GM12878 (cell line): Measurements from ENCODE around the gene KISS1. TPM values are rescaled to one million over a fixed set of nuclear protein-coding genes. Genes with fewer than 3 reads are reported as not detected.

Experiments used
- ATAC-seq: fragments of 200-7000 bp; cut with Tn5 transposase; 3 replicates; pipeline ENCODE4 v1.9.1; 2020; ENCODE audit warnings: mild to moderate bottlenecking, moderate library complexity
- BruUV-seq: library from RNA; stranded (reverse); fragments of 400-500 nt; replicated peaks from 2 replicates; lab custom pipeline; 2021; lab: Mats Ljungman, UMichigan
- CTCF ChIA-PET: fragments of 300-600 bp; sonication (Branson Sonifier 250); formaldehyde crosslinking; extraction: SDS; loops from one replicate; lab custom pipeline; 2021; ENCODE audit warnings: inconsistent platforms; lab: Yijun Ruan, JAX
- POLR2A ChIA-PET: fragments of 350-600 bp; formaldehyde crosslinking; extraction: SDS; loops from one replicate; lab custom pipeline; 2021; ENCODE audit warnings: inconsistent platforms; lab: Charles Lee
- RAD21 ChIA-PET: fragments of 300-600 bp; sonication (Branson Sonifier 250); formaldehyde crosslinking; loops from one replicate; lab custom pipeline; 2023; ENCODE audit warnings: antibody characterized with exemption; ENCODE audit not compliant: unreplicated experiment; lab: Charles Lee
- SMC1A ChIA-PET: fragments of 300-600 bp; sonication (Branson Sonifier 250); formaldehyde crosslinking; loops from one replicate; lab custom pipeline; 2023; ENCODE audit not compliant: unreplicated experiment, uncharacterized antibody; lab: Charles Lee
- DNase-seq: peaks from one replicate; pipeline ENCODE4 v3.0.0-alpha.2; 2011; ENCODE audit warnings: low read depth, low spot score
- FAIRE-seq: peaks from 3 replicates; lab custom pipeline; 2011; peaks lifted over from hg19 to GRCh38; lab: Jason Lieb, UNC
- H2AFZ ChIP-seq: 2 replicates; pipeline ENCODE4 v1.6.0; 2011; ENCODE audit warnings: low read depth, low read length, control low read depth; ENCODE audit not compliant: control insufficient read depth
- H3K27ac ChIP-seq: 2 replicates; pipeline ENCODE4 v1.5.1; 2011; ENCODE audit warnings: control low read depth; ENCODE audit not compliant: control insufficient read depth, insufficient read depth
- H3K27me3 ChIP-seq, 2 experiments: replicated peaks in 1 of 2; 2 replicates each; pipeline versions ENCODE4 v1.6.0 to v1.6.1; 2011; ENCODE audit warnings: low read length in 1 of 2; ENCODE audit not compliant: control insufficient read depth in 2 of 2, insufficient read depth in 2 of 2
- H3K36me3 ChIP-seq, 2 experiments: 2 replicates each; pipeline ENCODE4 v1.5.1; 2011; ENCODE audit warnings: low read length in 1 of 2; ENCODE audit not compliant: control insufficient read depth in 2 of 2, insufficient read depth in 2 of 2
- H3K4me1 ChIP-seq: 2 replicates; pipeline ENCODE4 v1.6.1; 2011; ENCODE audit warnings: mild to moderate bottlenecking, low read length, moderate library complexity, mixed read lengths; ENCODE audit not compliant: control insufficient read depth, insufficient read depth
- H3K4me2 ChIP-seq: 2 replicates; pipeline ENCODE4 v1.6.0; 2011; ENCODE audit warnings: control low read depth; ENCODE audit not compliant: control insufficient read depth, insufficient read depth
- H3K4me3 ChIP-seq: fragments of 200-600 bp; sonication (generic); 2 replicates; pipeline ENCODE4 v1.5.1; 2016
- H3K79me2 ChIP-seq: 2 replicates; pipeline ENCODE4 v1.6.0; 2011; ENCODE audit warnings: low read length; ENCODE audit not compliant: control insufficient read depth, insufficient read depth
- H3K9ac ChIP-seq: 2 replicates; pipeline ENCODE4 v1.8.0; 2011; ENCODE audit warnings: low read length, control low read depth, mixed read lengths; ENCODE audit not compliant: control insufficient read depth, insufficient read depth
- H3K9me3 ChIP-seq: replicated peaks from 3 replicates; pipeline ENCODE4 v1.5.1; 2011; ENCODE audit warnings: mild to moderate bottlenecking, low read length; ENCODE audit not compliant: control insufficient read depth, insufficient read depth
- H4K20me1 ChIP-seq: 2 replicates; pipeline ENCODE4 v1.6.0; 2011; ENCODE audit not compliant: control insufficient read depth, insufficient read depth
- CBX5 ChIP-seq: sonication (generic); IDR thresholded peaks from 2 replicates; pipeline ENCODE4 v1.6.1; 2016; ENCODE audit warnings: low read depth, moderate library complexity, mild to moderate bottlenecking, inconsistent platforms
- CREB1 ChIP-seq: IDR thresholded peaks from 2 replicates; pipeline ENCODE4 v1.6.1; 2012; ENCODE audit warnings: low read depth, mild to moderate bottlenecking, inconsistent platforms
- ETV6 ChIP-seq, 2 experiments: fragments of 450-650 bp in 1 of 2; IDR thresholded peaks in 1 of 2; conservative IDR thresholded peaks in 1 of 2; 2 replicates each; pipeline ENCODE4 v1.6.1; 2014; ENCODE audit warnings: antibody characterized with exemption in 1 of 2, borderline replicate concordance in 1 of 2, low read depth in 1 of 2, mild to moderate bottlenecking in 1 of 2, moderate library complexity in 1 of 2
- GABPA ChIP-seq: IDR thresholded peaks from 2 replicates; pipeline ENCODE4 v1.6.1; 2014; ENCODE audit warnings: antibody characterized with exemption, low read depth, mild to moderate bottlenecking, inconsistent platforms
- GATAD2B ChIP-seq: fragments of 450-650 bp; conservative IDR thresholded peaks from 2 replicates; pipeline ENCODE4 v1.6.1; 2017; ENCODE audit warnings: low read depth, mild to moderate bottlenecking, moderate library complexity
- IKZF2 ChIP-seq, 2 experiments: fragments of 450-650 bp; IDR thresholded peaks; 2 replicates each; pipeline ENCODE4 v1.6.1; 2017; ENCODE audit warnings: mild to moderate bottlenecking in 2 of 2, moderate library complexity in 2 of 2
- IRF4 ChIP-seq: IDR thresholded peaks from 2 replicates; pipeline ENCODE4 v1.6.1; 2011; ENCODE audit warnings: low read depth, low read length
- MTA2 ChIP-seq: fragments of 450-650 bp; IDR thresholded peaks from 2 replicates; pipeline ENCODE4 v1.6.1; 2016; ENCODE audit warnings: low read depth, mild to moderate bottlenecking, moderate library complexity
- NFYA ChIP-seq: IDR thresholded peaks from 2 replicates; pipeline ENCODE4 v1.6.1; 2011; ENCODE audit warnings: low read depth, mild to moderate bottlenecking, low read length, improper control_type of control experiment, borderline replicate concordance
- PAX8 ChIP-seq: fragments of 450-650 bp; IDR thresholded peaks from 2 replicates; pipeline ENCODE4 v1.6.1; 2017; ENCODE audit warnings: mild to moderate bottlenecking, moderate library complexity
- POLR2AphosphoS5 ChIP-seq: IDR thresholded peaks from 2 replicates; pipeline ENCODE4 v1.6.1; 2011; ENCODE audit warnings: mild to moderate bottlenecking, low read length, inconsistent platforms
- POU2F2 ChIP-seq: IDR thresholded peaks from 3 replicates; pipeline ENCODE4 v1.6.1; 2011; ENCODE audit warnings: low read depth, mild to moderate bottlenecking, low read length, borderline replicate concordance
- RAD21 ChIP-seq: IDR thresholded peaks from 2 replicates; pipeline ENCODE4 v1.6.1; 2011; ENCODE audit warnings: mild to moderate bottlenecking, low read depth, low read length, moderate library complexity; ENCODE audit not compliant: insufficient read depth
- RAD51 ChIP-seq: fragments of 450-650 bp; IDR thresholded peaks from 2 replicates; pipeline ENCODE4 v1.6.1; 2016; ENCODE audit warnings: moderate library complexity, mild to moderate bottlenecking, inconsistent platforms
- RUNX3 ChIP-seq: IDR thresholded peaks from 2 replicates; pipeline ENCODE4 v1.6.1; 2012; ENCODE audit warnings: low read length, inconsistent platforms
- SMARCA5 ChIP-seq: fragments of 450-650 bp; IDR thresholded peaks from 2 replicates; pipeline ENCODE4 v1.6.1; 2017; ENCODE audit warnings: mild to moderate bottlenecking
- SREBF2 ChIP-seq: IDR thresholded peaks from 2 replicates; pipeline ENCODE4 v1.6.1; 2012; ENCODE audit warnings: mild to moderate bottlenecking, low read length
- ZNF217 ChIP-seq: fragments of 450-650 bp; IDR thresholded peaks from 2 replicates; pipeline ENCODE4 v1.6.1; 2017; ENCODE audit warnings: antibody characterized with exemption, mild to moderate bottlenecking
- WGBS: methylation state at CpG from one replicate; pipeline ENCODE4 v1.1.6; 2016; ENCODE audit warnings: low lambda C conversion rate; ENCODE audit not compliant: insufficient replicate concordance, insufficient coverage; ENCODE audit errors: missing lambda C conversion rate; 5-methylcytosine and 5-hydroxymethylcytosine counted together
- in situ Hi-C: fragments of 300-500 bp; cut with MboI; formaldehyde crosslinking; loops from 9 replicates; pipeline ENCODE4 v1.14.3; 2018; ENCODE audit warnings: mixed read lengths
- intact Hi-C: fragments of 100-400 bp; cut with micrococcal nuclease; formaldehyde crosslinking; loops from one replicate; pipeline ENCODE4 v1.14.2; 2022; ENCODE audit not compliant: unreplicated experiment
- polyA plus RNA-seq, 11 experiments: library from polyadenylated mRNA; depleted of rRNA in 4 of 11; unstranded in 6 of 11; stranded (reverse) in 5 of 11; fragments of >200 nt; fragmentation: Nextera tagmentation in 4 of 11; fragmentation: Illumina TruSeq in 1 of 11; extraction: Ambion mirVana in 4 of 11; extraction: Trizol in 1 of 11; gene quantifications; 1 replicate in 1 of 11; 2 replicates in 10 of 11; pipeline versions ENCODE4 v1.2.1 to v1.2.3, GENCODE V29; 2011 to 2016; ENCODE audit warnings: inconsistent platforms in 2 of 11, missing spikeins in 2 of 11, low read depth in 1 of 11
- total RNA-seq, 4 experiments: library from RNA; depleted of rRNA in 3 of 4; stranded (reverse); fragments of >200 nt in 3 of 4; fragmentation: Illumina TruSeq in 1 of 4; extraction: Trizol in 1 of 4; gene quantifications; 2 replicates each; pipeline versions ENCODE4 v1.2.1 to v1.2.3, GENCODE V29; 2013 to 2021
- TF ChIP-seq, protein P1 (sequence below), 3 experiments: IDR thresholded peaks in 2 of 3; conservative IDR thresholded peaks in 1 of 3; 2 replicates each; pipeline ENCODE4 v1.5.1; 2011; ENCODE audit warnings: low read depth in 3 of 3, low read length in 3 of 3, mild to moderate bottlenecking in 3 of 3, control low read depth in 2 of 3, moderate library complexity in 2 of 3, inconsistent platforms in 1 of 3, mixed read lengths in 1 of 3; ENCODE audit not compliant: control insufficient read depth in 2 of 3, insufficient read depth in 1 of 3; ENCODE audit errors: extremely low read depth in 1 of 3
- TF ChIP-seq, protein P2 (sequence below): fragments of 450-650 bp; IDR thresholded peaks from 2 replicates; pipeline ENCODE4 v1.6.1; 2017; ENCODE audit warnings: mild to moderate bottlenecking, moderate library complexity

KISS1 gene
- total and polyA plus RNA-seq, 10 of the 15 experiments (the other 5 are each of a cell fraction or from before 2014, with no cell fraction given), result not detected

DNA sequence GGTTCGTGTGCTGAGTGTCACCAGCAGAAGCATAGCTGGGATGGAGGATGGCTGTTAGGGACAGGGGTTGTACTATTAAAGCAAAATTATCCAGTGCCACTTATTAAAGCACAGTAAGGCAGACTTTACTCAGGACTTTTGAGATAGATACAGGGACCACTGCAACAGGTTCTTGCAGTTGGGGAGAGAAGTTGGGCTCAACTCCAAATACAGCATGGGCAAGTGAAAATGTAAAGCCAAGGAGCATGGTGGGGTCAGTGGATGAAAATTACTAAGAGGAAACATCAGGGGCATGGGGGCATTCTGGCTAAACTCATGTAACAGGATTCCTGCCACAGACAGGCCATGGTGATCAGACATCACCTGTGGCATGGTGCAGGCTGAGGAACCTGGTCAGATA is 15.2 kb downstream of the KISS1 start (continued):
- TF ChIP-seq, protein P1, sequence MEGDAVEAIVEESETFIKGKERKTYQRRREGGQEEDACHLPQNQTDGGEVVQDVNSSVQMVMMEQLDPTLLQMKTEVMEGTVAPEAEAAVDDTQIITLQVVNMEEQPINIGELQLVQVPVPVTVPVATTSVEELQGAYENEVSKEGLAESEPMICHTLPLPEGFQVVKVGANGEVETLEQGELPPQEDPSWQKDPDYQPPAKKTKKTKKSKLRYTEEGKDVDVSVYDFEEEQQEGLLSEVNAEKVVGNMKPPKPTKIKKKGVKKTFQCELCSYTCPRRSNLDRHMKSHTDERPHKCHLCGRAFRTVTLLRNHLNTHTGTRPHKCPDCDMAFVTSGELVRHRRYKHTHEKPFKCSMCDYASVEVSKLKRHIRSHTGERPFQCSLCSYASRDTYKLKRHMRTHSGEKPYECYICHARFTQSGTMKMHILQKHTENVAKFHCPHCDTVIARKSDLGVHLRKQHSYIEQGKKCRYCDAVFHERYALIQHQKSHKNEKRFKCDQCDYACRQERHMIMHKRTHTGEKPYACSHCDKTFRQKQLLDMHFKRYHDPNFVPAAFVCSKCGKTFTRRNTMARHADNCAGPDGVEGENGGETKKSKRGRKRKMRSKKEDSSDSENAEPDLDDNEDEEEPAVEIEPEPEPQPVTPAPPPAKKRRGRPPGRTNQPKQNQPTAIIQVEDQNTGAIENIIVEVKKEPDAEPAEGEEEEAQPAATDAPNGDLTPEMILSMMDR (IDR thresholded peaks at IDR 0.05 in 2 of 3, conservative IDR thresholded peaks at IDR 0.05 in 1 of 3; ENCODE audit: control insufficient read depth in 2 of 3, extremely low read depth in 1 of 3, insufficient read depth in 1 of 3, low read depth in 3 of 3, low read length in 3 of 3), result no peak
- TF ChIP-seq CREB1 (no peak), SMARCA5 (no peak), IRF4 (no peak)

DNA sequence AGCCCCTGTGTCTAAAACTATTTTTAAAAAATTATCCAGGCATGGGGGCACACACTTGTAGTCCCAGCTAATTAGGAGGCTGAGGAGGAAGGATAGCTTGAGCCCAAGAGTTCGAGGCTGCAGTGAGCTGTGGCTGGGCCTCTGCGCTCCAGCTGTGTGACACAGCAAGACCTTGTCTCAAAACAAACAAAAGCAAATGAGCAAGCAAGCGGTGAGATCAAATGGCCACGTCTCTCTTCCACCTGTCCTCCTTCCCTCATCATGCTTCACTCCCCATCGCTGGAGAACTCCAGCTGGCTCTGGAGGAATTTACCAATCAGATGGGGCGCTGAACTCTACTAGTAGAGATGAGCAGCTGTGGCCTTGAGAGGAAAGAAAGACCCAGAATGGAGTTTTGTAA is 16.2 kb downstream of the KISS1 start:
- RAD21 ChIA-PET, result interaction anchor here (0.7 kb wide), 1 partner anchor 457 kb away, joined by 3 read pairs; no protein-coding TSS in a partner anchor
- intact Hi-C loops (no loop called here), in situ Hi-C loops (no loop called here)
- H3K9ac ChIP-seq, result no peak overlapping the region
- CTCF ChIA-PET, result interaction anchor here (1.6 to 2.1 kb wide), 2 partner anchors 26 to 184 kb away, joined by 4 to 7 read pairs; no protein-coding TSS in a partner anchor
- DNase-seq (no peak), ATAC-seq (no peak), FAIRE-seq (no peak)
- no peaks in the 10 kb centered on the region for H3K79me2 ChIP-seq
- H3K4me3 ChIP-seq, result no peak overlapping the region
- whole genome bisulfite sequencing, result 16% methylated on average over 6 of the region's 6 CpGs
- POLR2A ChIA-PET, result no interaction called here
- H3K9me3 ChIP-seq, result no peaks in the 10 kb centered on the region
- H4K20me1 ChIP-seq, result no peaks in the 10 kb centered on the region
- peaks cover 1 to 2% of the 10 kb centered on the region in 2 experiments; a peak in 3 of 4 replicates for H3K27me3 ChIP-seq
- H2AFZ ChIP-seq, result no peak overlapping the region
- SMC1A ChIA-PET, result no interaction called here
- H3K36me3 ChIP-seq, result no peaks in the 10 kb centered on the region
- no peak overlapping the region for H3K4me2 ChIP-seq
- H3K4me1 ChIP-seq, result no peaks in the 10 kb centered on the region
- H3K27ac ChIP-seq, result no peak overlapping the region
- BruUV-seq, result no TSS peak
- TF ChIP-seq POU2F2 (no peak), ZNF217 (no peak), SREBF2 (no peak), PAX8 (no peak), MTA2 (no peak), GATAD2B (no peak), ETV6 (conservative IDR thresholded peaks at IDR 0.05 in 1 of 2, IDR thresholded peaks at IDR 0.05 in 1 of 2; ENCODE audit: borderline replicate concordance in 1 of 2, low read depth in 1 of 2) (no peak), SMARCA5 (no peak), IKZF2 (IDR thresholded peaks at IDR 0.05) (no peak), NFYA (no peak), RUNX3 (no peak), RAD51 (no peak), RAD21 (no peak), CBX5 (no peak), IRF4 (no peak), POLR2AphosphoS5 (no peak), GABPA (no peak)
- TF ChIP-seq, protein P2, sequence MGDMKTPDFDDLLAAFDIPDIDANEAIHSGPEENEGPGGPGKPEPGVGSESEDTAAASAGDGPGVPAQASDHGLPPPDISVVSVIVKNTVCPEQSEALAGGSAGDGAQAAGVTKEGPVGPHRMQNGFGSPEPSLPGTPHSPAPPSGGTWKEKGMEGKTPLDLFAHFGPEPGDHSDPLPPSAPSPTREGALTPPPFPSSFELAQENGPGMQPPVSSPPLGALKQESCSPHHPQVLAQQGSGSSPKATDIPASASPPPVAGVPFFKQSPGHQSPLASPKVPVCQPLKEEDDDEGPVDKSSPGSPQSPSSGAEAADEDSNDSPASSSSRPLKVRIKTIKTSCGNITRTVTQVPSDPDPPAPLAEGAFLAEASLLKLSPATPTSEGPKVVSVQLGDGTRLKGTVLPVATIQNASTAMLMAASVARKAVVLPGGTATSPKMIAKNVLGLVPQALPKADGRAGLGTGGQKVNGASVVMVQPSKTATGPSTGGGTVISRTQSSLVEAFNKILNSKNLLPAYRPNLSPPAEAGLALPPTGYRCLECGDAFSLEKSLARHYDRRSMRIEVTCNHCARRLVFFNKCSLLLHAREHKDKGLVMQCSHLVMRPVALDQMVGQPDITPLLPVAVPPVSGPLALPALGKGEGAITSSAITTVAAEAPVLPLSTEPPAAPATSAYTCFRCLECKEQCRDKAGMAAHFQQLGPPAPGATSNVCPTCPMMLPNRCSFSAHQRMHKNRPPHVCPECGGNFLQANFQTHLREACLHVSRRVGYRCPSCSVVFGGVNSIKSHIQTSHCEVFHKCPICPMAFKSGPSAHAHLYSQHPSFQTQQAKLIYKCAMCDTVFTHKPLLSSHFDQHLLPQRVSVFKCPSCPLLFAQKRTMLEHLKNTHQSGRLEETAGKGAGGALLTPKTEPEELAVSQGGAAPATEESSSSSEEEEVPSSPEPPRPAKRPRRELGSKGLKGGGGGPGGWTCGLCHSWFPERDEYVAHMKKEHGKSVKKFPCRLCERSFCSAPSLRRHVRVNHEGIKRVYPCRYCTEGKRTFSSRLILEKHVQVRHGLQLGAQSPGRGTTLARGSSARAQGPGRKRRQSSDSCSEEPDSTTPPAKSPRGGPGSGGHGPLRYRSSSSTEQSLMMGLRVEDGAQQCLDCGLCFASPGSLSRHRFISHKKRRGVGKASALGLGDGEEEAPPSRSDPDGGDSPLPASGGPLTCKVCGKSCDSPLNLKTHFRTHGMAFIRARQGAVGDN, result no peak
